GM23248 (cell line): Measurements from ENCODE around the gene TRDMT1. TPM values are rescaled to one million over a fixed set of nuclear protein-coding genes. Genes with fewer than 3 reads are reported as not detected.

Source experiments
- DNase-seq: peaks from one replicate; pipeline ENCODE4 v3.0.0-alpha.2; 2015
- H2AFZ ChIP-seq: fragments of 200-600 bp; sonication (generic); 2 replicates; pipeline ENCODE4 v1.6.1; 2016; ENCODE audit warnings: antibody characterized with exemption
- H3F3A ChIP-seq: fragments of 200-600 bp; sonication (generic); 2 replicates; pipeline ENCODE4 v1.6.1; 2016; ENCODE audit warnings: mild to moderate bottlenecking, antibody characterized with exemption, mixed run types; ENCODE audit not compliant: insufficient read depth
- H3K27ac ChIP-seq: fragments of 200-600 bp; sonication (generic); 2 replicates; pipeline ENCODE4 v1.5.1; 2016; ENCODE audit warnings: mild to moderate bottlenecking
- H3K27me3 ChIP-seq: fragments of 200-600 bp; sonication (generic); replicated peaks from 2 replicates; pipeline ENCODE4 v1.6.1; 2016; ENCODE audit warnings: mild to moderate bottlenecking; ENCODE audit not compliant: insufficient read depth
- H3K36me3 ChIP-seq: fragments of 200-600 bp; sonication (generic); 2 replicates; pipeline ENCODE4 v1.6.1; 2016; ENCODE audit warnings: low read depth, mild to moderate bottlenecking
- H3K4me1 ChIP-seq: fragments of 200-600 bp; sonication (generic); 2 replicates; pipeline ENCODE4 v1.6.1; 2016; ENCODE audit warnings: mild to moderate bottlenecking; ENCODE audit not compliant: insufficient read depth
- H3K4me2 ChIP-seq: fragments of 200-600 bp; sonication (generic); one replicate; pipeline ENCODE4 v1.6.1; 2016; ENCODE audit warnings: mild to moderate bottlenecking; ENCODE audit not compliant: unreplicated experiment
- H3K4me3 ChIP-seq: fragments of 200-600 bp; sonication (generic); 2 replicates; pipeline ENCODE4 v1.5.1; 2016; ENCODE audit warnings: mild to moderate bottlenecking
- H3K79me2 ChIP-seq: fragments of 200-600 bp; sonication (generic); 2 replicates; pipeline ENCODE4 v1.6.1; 2016; ENCODE audit warnings: mild to moderate bottlenecking; ENCODE audit not compliant: insufficient read depth
- H3K9ac ChIP-seq: fragments of 200-600 bp; sonication (generic); 2 replicates; pipeline ENCODE4 v1.6.1; 2016; ENCODE audit warnings: mild to moderate bottlenecking
- H3K9me2 ChIP-seq: fragments of 200-600 bp; sonication (generic); 2 replicates; pipeline ENCODE4 v1.6.1; 2016; ENCODE audit warnings: mixed run types, mild to moderate bottlenecking, moderate library complexity; ENCODE audit not compliant: insufficient read depth
- H3K9me3 ChIP-seq: fragments of 200-600 bp; sonication (generic); one replicate; pipeline ENCODE4 v1.6.1; 2017; ENCODE audit warnings: low read depth
- H4K20me1 ChIP-seq: fragments of 200-600 bp; sonication (generic); 2 replicates; pipeline ENCODE4 v1.6.0; 2016; ENCODE audit not compliant: insufficient read depth
- EZH2 ChIP-seq: fragments of 200-600 bp; sonication (generic); IDR thresholded peaks from 2 replicates; pipeline ENCODE4 v1.6.1; 2018; ENCODE audit warnings: antibody characterized with exemption, mild to moderate bottlenecking; ENCODE audit not compliant: insufficient read depth, poor library complexity, severe bottlenecking
- EZH2phosphoT487 ChIP-seq: fragments of 200-600 bp; sonication (generic); IDR thresholded peaks from 2 replicates; pipeline ENCODE4 v1.6.1; 2018; ENCODE audit warnings: antibody characterized with exemption, moderate library complexity, mild to moderate bottlenecking, low read depth; ENCODE audit not compliant: insufficient read depth
- WGBS, 2 experiments: methylation state at CpG; one replicate each; pipeline ENCODE4 v1.1.6; 2015 to 2017; ENCODE audit warnings: low lambda C conversion rate in 2 of 2, low coverage in 1 of 2; ENCODE audit errors: missing lambda C conversion rate in 2 of 2; 5-methylcytosine and 5-hydroxymethylcytosine counted together
- in situ Hi-C: fragments of 300-500 bp; cut with MboI; formaldehyde crosslinking; loops from 2 replicates; pipeline ENCODE4 v1.15.0; 2020
- polyA plus RNA-seq: library from polyadenylated mRNA; unstranded; fragments of >200 nt; fragmentation: Nextera tagmentation; extraction: Ambion mirVana; gene quantifications from 2 replicates; pipeline ENCODE4 v1.2.1, GENCODE V29; 2016
- total RNA-seq: library from RNA; depleted of rRNA; stranded (reverse); fragments of >200 nt; shearing (Covaris generic); gene quantifications from 2 replicates; pipeline ENCODE4 v1.2.3, GENCODE V29; 2014

Gene TRDMT1
- total and polyA plus RNA-seq, 2 experiments from 2014 or later = 4.3 to 4.4 TPM

DNA sequence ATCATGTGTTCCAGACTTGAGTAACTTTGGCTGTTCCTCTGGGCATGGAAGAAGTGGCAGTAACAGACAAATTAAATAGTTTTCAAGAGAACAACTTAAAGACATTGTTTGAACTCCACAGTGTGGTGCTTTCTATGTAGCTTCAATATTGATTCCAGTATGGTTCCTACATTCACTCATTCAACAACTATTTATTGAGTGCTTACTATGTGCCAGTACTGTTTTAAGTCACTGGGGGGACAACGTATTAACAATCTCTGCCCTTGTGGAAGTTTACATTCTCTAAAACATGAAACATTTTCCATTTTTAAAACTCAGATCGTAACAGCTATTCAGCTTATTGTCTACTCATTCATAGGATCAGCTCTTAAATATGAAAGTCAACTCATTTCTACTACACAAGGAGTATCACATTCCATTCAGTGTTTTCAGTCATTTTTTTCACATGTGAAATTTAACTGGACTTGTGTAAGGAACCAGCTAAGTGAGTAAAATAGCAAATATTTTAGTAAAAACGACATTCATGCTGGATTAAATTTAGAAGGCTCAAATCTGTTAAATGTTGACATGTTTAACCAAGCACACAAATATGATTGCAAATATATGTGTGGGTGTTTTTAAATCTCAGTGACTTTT, 58.3 kb downstream of the TRDMT1 start:
- DNase-seq = peak; percentile 14
- TF ChIP-seq EZH2phosphoT487 = no peak
- TF ChIP-seq EZH2 = no peak

DNA sequence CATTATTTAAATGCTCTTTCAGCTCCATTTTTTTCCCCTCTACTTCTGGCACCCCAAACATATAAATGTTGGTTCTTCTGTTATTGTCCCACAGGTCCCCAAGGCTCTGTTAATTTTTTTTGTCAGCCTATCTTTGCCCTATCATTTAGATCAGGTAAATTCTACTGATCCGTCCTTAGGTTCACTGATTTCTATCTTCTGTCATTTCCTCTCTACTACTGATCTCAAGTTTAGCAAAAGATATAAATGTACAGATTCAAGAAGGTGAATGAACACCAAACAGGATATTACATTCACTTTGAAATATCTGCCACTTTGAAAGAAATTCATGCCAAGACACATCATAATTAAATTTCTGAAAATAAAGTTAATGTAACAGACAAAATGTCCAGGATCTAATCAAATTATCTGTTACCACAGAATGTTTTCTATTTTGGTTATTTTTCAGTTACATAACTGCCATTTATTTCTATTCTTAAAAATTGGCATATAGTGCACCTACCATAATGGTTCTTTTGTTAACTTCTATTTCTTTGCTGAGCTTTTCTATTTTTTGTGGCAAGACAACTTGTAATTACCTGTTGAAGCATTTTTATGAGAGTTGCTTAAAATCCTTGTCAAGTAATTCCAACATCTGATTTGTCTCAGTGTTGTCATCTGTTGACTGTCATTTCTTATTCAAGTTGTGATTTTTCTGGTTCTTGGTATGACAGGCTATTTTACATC, 59.8 kb downstream of the TRDMT1 start:
- Histone ChIP-seq H3K4me2 (no peak overlapping the region), H4K20me1 (no peaks in the 10 kb centered on the region), H3K9me2 (no peaks in the 10 kb centered on the region), H3K9ac (no peak overlapping the region), H3K27ac (no peak overlapping the region), H3K9me3 (no peaks in the 10 kb centered on the region), H2AFZ (no peak overlapping the region), H3K4me1 (no peaks in the 10 kb centered on the region), H3K79me2 (no peaks in the 10 kb centered on the region), H3F3A (no peaks in the 10 kb centered on the region), H3K4me3 (no peak overlapping the region), H3K27me3 (no peaks in the 10 kb centered on the region), H3K36me3 (no peaks in the 10 kb centered on the region)
- no peak for DNase-seq
- 98 to 100% methylated on average over 1 of the region's 1 CpG for WGBS, 2 experiments
- in situ Hi-C loops = no loop called here
- no peak for TF ChIP-seq EZH2phosphoT487
- no peak for TF ChIP-seq EZH2

More for the DNA sequence above, 58.3 kb downstream of the TRDMT1 start:
- in situ Hi-C loops = no loop called here
- H3K4me1 ChIP-seq = no peaks in the 10 kb centered on the region
- no peaks in the 10 kb centered on the region for H3K79me2 ChIP-seq
- no peaks in the 10 kb centered on the region for H4K20me1 ChIP-seq
- H3K4me3 ChIP-seq = no peak overlapping the region
- H3K9me2 ChIP-seq = no peaks in the 10 kb centered on the region
- H3K36me3 ChIP-seq = no peaks in the 10 kb centered on the region
- H3K9me3 ChIP-seq = no peaks in the 10 kb centered on the region
- no peaks in the 10 kb centered on the region for H3K27me3 ChIP-seq
- no peak overlapping the region for H3K27ac ChIP-seq
- no peaks in the 10 kb centered on the region for H3F3A ChIP-seq
- 64 to 66% methylated on average over 3 of the region's 3 CpGs for WGBS, 2 experiments
- H3K4me2 ChIP-seq = no peak overlapping the region
- no peak overlapping the region for H2AFZ ChIP-seq
- no peak overlapping the region for H3K9ac ChIP-seq

DNA sequence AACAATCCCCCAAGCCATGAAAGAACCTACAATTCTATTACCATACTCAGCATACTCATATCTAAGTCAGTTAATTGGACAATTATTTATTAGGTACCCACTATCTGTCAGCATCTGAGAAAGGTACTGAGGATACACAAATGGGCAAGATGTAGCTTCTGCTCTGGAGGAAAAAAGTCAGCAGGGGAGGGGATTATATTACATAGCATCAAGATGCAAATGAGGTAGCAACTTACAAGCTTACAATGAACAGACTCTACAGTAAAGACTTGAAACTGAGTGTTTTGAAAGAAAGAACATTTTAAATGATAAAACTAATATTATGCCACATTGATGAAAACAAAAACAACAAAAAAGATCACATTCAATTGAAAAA, 61.1 kb downstream of the TRDMT1 start:
- Histone ChIP-seq H3K9me3 (no peaks in the 10 kb centered on the region), H3K4me1 (no peaks in the 10 kb centered on the region), H3K36me3 (no peaks in the 10 kb centered on the region), H3K79me2 (no peaks in the 10 kb centered on the region), H3K4me3 (no peak overlapping the region), H3K9me2 (no peaks in the 10 kb centered on the region), H3F3A (no peaks in the 10 kb centered on the region), H3K4me2 (no peak overlapping the region), H2AFZ (no peak overlapping the region), H3K9ac (no peak overlapping the region), H3K27ac (no peak overlapping the region), H4K20me1 (no peaks in the 10 kb centered on the region), H3K27me3 (no peaks in the 10 kb centered on the region)
- in situ Hi-C loops = no loop called here
- no peak for TF ChIP-seq EZH2phosphoT487
- no peak for TF ChIP-seq EZH2
- DNase-seq = no peak

DNA sequence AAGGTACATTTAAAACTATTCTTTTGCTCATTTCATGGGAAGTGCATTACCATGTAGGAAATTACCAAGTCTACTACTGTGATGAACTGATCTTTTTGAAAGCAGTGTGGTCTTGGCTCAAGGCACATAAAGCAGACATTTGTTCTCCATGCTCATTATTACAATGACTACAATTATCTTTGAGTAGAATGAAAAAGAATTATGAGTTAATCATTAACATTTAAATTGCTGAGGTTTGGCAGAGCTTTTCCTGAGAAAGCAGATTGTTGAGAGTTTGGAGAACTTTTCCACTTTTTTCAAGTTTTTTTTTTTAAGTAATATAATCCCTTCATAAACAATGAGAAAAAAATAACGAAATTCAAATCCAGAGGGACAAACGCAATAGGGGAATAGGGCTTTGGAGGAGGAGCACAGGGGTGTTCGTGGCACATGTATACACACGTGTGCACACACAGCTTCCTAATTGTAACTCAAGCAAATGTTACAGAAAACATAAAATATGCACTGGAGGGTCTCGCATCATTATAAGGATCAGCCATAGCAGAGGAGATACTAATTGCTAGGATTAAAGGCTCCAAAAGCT, 62.9 kb downstream of the TRDMT1 start:
- 56 to 61% methylated on average over 5 of the region's 5 CpGs for WGBS, 2 experiments
- DNase-seq = no peak

More for the DNA sequence above, 62.9 kb downstream of the TRDMT1 start:
- no peak overlapping the region for H3K27ac ChIP-seq
- no peak overlapping the region for H3K4me2 ChIP-seq
- H3K9me2 ChIP-seq = no peaks in the 10 kb centered on the region
- no peak overlapping the region for H2AFZ ChIP-seq
- no peaks in the 10 kb centered on the region for H4K20me1 ChIP-seq
- no peaks in the 10 kb centered on the region for H3K9me3 ChIP-seq
- in situ Hi-C loops = no loop called here
- no peak overlapping the region for H3K4me3 ChIP-seq
- no peak for TF ChIP-seq EZH2phosphoT487
- TF ChIP-seq EZH2 = no peak
- H3K79me2 ChIP-seq = no peaks in the 10 kb centered on the region
- H3F3A ChIP-seq = no peaks in the 10 kb centered on the region
- H3K27me3 ChIP-seq = no peaks in the 10 kb centered on the region
- no peak overlapping the region for H3K9ac ChIP-seq
- H3K36me3 ChIP-seq = no peaks in the 10 kb centered on the region
- H3K4me1 ChIP-seq = no peaks in the 10 kb centered on the region
